Ramos (cell line): Measurements from ENCODE around the gene GTF3C6.
"Not testable (repeated sequence)": the region's sequence is repeated elsewhere in the genome, so short reads cannot be mapped to it uniquely, and the experiment has no call there.

Source experiments
- in situ Hi-C: fragments of 300-500 bp; cut with MboI; formaldehyde crosslinking; loops from one replicate; pipeline ENCODE4 v1.14.3; 2022; ENCODE audit warnings: low sequenced_read_pairs; ENCODE audit not compliant: unreplicated experiment

Gene GTF3C6

DNA sequence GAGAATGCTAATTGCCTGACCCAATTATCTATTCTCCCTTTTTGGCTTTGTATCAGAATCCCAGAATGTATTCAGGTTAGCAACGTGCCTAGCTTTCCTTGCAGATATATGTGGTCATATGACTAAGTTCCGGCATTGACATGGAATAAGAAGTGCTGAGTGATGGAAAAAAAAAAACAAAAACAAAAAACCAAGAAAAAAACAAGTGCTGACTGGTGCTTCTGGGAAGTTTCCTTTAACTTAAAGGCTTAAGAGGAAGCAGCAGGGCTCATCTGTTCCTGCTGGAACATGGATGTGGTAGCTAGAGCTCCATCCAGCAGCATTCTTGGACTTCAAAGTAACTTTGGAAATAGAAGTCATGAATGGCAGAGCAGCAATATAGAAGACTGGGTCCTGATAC lies 13.0 kb downstream of the GTF3C6 start:
- in situ Hi-C loops, result no loop called here

DNA sequence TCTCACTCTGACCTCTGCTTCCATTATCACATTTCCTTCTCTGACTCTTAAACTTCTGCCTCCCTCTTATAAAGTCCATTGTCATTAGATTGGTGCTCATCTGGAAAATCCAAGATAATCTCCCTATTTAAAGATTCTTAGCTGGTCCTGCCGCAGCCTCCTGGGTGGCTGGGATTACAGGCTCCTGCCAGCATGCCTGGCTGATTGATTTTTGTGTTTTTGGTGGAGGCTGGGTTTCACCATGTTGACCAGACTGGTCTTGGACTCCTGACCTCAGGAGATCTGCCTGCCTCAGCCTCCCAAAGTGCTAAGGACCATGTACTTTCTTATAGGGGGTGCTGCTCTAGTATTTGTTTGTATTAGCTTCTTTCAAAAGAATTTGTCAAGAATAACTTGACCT lies 18.1 kb downstream of the GTF3C6 start:
- in situ Hi-C loops, result no loop called here

DNA sequence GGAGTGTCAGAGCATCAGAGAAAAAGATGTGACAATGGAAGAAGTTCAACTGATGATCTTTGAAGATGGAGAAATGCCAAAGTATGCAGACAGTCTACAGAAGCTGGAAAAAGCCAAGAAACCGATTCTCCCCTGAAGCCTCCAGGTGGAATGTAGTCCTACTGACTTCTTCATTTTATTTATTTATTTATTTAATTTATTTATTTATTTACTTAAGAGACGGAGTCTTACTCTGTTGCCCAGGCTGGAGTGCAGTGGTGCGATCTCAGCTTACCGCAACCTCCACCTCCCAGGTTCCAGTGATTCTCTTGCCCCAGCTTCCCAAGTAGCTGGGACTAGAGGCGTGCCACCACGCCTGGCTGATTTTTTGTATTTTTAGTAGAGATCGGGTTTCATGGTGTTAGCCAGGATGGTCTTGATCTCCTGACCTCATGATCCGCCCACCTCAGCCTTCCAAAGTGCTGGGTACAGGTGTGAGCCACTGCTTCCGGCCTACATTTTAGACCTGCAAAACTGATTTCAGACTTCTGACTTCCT lies 21.1 kb downstream of the GTF3C6 start:
- in situ Hi-C loops, result no loop called here

DNA sequence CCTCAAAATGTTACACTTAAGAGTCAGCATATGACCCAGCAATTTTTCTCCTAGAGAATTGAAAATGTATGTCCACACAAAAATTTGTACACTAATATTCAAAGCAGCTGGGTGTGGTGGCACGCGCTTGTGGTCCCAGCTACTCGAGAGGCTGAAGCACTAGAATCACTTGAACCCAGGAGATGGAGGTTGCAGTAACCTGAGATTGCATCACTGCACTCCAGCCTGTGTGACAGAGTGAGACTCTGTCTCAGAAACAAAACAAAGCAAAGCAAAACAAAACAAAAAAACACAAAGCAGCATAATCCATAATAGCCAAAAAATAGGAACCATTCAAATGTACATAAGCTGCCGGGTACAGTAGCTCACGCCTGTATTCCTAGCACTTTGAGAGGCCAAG lies 21.7 kb downstream of the GTF3C6 start:
- in situ Hi-C loops, result no loop called here

DNA sequence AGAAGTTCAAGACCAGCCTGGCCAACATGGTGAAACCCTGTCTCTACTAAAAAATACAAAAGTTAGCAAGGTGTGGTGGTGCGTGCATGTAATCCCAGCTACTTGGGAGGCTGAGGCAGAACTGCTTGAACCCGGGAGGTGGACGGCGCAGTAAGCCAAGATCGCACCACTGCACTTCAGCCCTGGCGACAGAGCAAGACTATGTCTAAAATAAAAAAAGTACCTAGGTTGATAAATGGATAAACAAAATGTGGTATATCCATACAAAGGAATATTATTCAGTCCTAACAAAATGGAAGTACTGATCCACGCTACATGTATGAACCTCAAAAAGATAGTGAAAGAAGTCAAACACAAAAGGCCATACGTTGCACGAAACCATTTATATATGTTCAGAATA lies 22.1 kb downstream of the GTF3C6 start:
- in situ Hi-C loops, result no loop called here

DNA sequence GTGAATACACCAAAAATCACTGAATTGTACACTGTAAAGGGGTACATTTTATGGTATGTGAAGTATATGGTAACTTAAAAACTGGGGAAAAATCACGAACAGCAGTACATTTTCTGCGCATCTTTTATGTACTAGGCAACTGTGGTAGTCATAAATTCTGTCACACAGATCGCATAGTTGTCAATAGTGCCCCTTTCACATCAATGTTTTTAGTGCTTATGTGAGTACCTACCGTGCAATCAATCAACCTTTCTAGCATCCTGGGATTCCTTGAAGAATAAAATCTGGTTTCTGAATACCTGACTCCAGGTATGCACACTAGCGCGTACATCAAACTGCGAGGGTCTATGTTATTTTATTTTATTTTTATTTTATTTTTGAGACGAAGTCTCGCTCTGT lies 22.7 kb downstream of the GTF3C6 start:
- in situ Hi-C loops, result no loop called here

DNA sequence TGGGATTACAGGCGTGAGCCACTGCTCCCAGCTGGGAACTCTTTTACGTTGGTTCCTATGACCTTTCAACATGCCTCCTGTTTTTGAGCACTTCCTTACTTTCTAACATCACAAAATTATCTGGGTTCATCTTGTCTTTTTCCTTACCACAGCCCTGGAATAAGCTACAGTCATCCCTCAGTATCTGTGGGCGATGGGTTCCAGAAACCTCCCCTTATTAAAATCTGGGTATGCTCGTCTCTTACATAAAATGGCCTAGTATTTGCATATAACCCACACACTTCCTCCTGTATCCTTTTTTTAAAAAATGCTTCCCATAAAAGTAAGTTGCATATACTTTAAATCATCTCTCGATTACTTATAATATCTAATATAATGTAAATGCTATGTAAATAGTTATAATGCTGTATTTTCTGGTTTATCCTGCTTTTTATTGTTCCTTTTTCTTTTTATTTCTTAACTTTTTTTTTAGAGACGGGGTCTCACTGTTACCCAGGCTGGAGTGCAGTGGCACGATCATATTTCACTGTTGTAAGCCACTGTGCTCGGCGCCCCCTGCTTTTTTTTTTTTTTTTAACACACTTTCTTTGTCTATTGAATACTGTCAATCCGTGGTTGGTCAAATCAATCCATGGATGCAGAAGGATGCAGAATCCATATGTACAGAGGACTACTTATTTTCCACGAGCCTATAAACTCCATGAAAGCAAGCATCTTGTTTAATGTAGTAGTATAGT lies 32.5 kb downstream of the GTF3C6 start:
- in situ Hi-C loops, result no loop called here

DNA sequence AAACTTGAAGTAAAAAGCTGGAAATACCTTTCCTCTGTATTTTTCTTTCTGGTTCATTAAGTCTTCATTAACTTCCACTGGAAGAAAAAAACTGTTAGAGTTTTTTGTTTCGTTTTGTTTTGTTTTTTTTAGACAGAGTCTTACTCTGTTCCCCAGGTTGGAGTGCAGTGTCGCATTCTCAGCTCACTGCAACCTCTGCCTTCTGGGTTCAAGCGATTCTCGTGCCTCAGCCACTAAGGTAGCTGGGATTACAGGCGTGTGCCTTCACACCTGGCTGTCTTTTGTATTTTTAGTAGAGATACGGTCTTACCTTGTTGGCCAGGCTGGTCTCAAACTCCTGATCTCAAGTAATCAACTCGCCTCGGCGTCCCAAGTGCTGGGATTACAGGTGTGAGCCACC lies 38.2 kb downstream of the GTF3C6 start:
- in situ Hi-C loops, result no loop called here

DNA sequence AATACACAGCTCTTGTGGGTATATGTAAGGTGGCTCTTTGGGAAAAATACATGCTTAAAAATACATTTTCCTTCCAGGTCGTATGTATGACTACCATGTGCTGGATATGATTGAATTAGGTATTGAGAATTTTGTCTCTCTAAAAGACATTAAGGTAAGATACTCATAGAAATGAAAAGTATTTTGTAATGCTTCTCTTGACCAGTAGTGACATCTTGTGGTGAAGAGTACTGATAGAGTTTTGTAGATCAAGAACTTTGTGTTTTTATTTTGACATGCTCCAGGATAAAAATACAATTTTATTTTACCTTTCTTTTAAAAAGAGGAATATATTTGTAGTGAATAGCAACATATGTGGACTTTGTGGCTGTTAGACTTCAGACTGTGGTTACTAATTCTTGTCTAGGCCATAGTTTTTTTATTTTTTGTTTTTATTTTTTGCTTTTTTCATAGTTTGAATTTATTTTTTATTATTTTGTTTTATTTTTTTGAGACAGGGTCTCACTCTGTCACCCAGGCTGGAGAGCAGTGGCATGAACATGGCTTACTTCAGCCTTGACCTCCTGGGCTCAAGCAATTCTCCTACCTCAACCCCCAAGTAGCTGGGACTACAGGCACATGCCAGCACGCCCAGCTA lies 41.2 kb downstream of the GTF3C6 start:
- in situ Hi-C loops, result no loop called here

DNA sequence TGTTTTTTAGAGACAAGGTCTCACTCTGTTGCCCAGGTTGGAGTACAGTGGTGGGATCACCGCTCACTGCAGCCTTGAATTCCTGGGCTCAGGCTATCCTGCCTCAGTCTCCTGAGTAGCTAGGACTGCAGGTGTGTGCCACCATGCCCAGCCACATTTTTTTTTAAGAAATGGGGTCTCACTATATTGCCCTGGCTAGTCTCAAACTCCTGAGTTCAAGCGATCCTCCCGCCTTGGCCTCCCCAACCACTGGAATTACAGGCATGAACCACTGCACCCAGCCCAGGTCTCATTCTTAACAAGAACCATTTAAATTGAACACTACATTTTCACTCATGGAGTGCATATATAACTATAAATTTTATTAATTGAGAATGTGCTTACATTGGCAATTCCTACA lies 43.8 kb downstream of the GTF3C6 start:
- in situ Hi-C loops, result no loop called here

DNA sequence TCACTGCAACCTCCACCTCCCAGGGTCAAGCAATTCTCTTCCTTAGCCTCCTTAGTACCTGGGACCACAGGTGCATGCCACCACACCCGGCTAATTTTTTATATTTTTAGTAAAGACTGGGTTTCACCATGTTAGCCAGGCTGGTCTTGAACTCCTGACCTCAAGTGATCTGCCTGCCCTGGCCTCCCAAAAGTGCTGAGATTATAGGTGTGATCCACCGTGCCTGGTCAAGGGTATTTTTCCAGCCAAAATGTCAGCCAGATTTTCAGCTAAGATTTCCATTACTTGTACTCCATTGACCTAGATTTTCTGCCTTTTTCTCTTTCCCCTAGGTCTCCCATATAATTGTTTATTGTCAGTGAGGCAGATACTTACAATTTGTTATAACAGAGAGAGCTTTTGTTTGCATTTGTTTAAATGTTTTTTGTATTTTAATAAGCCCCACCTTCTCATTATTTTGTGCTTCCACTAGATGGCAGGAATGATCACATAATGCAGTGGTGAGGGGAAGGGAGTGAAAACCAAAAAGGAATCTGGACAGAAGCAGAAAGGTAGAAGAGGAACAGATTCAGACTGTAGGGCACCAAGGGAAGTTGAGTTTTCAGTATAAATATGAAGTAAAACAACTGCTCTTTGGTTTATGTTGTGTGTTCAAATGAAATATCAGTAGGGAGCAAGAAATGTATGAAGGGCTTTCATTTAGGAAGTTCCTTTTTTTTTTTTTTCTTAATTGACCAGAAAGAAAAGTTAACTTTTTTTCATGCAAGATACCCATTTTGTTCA lies 53.0 kb downstream of the GTF3C6 start:
- in situ Hi-C loops, result no loop called here

DNA sequence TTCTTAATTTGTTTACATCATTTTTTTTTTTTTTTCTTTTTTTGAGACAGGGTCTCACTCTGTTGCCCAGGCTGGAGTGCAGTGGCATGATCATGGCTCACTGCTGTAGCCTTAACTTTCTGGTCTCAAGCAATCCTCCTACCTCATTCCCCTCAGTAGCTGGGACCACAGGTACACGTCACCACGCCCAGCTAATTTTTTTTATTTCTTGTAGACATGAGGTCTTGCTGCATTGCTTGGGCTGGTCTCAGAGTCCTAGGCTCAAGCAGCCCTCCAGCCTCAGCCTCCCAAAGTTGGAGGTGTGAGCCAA lies 53.6 kb downstream of the GTF3C6 start:
- in situ Hi-C loops, result no loop called here

DNA sequence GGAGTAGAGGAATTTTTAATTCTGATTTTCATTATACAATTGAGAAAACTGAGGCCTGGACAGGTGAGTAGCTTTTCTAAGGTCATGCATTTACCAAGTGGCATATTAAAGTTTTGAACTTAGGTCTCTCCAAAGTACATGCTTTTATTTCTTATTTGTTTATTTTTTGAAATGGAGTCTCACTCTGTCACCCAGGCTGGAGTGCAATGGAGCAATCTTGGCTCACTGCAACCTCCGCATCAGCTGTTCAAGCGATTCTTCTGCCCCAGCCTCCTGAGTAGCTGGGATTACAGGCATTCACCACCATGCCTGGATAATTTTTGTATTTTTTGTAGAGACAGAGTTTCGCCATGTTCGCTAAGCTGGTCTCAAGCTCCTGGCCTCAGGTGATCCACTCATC lies 54.0 kb downstream of the GTF3C6 start:
- in situ Hi-C loops, result not testable (repeated sequence)

DNA sequence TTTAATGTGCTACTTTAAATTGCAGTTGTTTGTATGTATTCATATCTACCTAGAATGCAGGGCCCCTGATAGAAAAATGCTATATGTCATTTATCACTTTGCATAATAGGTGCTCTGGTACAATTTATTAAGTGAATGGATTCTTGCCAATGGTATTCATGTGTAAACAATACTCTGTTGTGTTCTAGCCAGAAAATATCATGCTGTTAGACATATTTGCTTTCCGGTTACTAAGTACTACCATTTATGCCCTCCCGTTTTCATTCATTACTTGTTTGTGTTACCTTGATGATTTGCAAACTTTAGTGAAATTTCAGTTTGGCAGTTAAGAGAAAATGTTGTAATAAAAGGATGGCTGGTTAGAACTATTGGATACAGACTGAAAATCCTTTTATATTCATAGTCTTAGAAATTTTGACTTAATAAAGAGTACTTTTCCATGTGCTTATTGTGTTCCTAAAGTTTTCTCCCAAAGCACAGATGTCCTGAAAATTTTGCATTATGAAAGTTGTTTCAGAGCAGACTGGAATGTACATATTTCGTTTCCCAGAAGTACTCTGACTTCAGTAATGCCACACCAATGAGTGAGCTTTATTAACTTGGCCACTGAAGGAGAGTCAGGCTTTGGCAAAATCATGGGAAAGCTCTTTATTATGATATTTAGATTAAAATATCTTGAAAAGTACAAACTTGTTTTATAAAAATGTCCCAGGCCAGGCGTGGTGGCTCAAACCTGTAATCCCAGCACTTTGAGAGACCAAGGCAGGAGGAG lies 54.8 kb downstream of the GTF3C6 start:
- in situ Hi-C loops, result no loop called here

DNA sequence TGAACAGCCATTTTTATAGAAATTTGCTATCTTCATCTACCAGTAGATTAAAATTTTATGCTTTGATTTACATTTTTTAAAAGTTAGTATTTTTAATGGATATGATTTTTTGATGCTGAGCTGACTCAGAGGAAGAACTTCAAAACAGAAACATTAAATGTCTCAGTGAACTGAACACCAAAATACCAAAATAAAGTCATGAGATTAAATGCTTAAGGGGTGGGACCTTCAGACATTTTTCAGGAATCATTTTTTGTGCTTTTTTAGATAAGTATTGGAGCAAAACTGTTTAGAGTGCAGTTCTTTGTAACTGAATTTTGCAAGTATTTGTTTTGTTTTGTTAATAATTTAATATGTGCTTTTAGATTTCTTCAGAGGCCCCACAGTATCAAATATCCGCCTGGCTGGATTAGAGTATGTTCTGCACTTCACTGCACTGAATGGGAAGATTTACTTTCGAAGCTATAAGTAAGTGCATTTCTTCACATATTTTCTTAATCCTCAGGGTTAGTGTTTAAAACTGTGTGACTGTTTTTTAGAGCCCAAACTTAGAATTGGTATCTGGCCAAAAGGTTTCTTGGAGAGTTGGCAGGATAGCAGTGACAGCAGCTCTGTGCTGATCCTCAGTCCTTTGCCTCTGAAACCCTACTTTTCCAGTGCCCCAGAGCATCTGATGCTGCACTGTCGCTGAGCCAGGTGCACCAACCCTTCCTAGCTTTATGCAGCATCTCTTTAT lies 57.1 kb downstream of the GTF3C6 start:
- in situ Hi-C loops, result no loop called here

DNA sequence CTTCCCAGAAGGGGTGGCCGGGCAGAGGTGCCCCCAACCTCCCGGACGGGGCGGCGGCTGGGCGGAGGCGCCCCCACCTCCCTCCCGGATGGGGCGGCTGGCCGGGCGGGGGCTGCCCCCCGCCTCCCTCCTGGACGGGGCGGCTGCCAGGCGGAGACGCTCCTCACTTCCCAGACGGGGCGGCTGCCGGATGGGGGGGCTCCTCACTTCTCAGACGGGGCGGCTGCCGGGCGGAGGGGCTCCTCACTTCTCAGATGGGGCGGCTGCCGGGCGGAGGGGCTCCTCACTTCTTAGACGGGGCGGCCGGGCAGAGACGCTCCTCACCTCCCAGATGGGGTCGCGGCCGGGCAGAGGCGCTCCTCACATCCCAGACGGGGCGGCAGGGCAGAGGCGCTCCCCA lies 58.7 kb downstream of the GTF3C6 start:
- in situ Hi-C loops, result not testable (repeated sequence)
